HG02588 (cell line): ENCODE data around the gene SLC4A5.
"Not testable (repeated sequence)": the region's sequence is repeated elsewhere in the genome, so short reads cannot be mapped to it uniquely, and the experiment has no call there.

Experiments used
- ATAC-seq: cut with Tn5 transposase; IDR thresholded peaks from one replicate; pipeline ENCODE4 v1.9.1; 2021; ENCODE audit warnings: mild to moderate bottlenecking, moderate library complexity; ENCODE audit not compliant: unreplicated experiment

SLC4A5 gene

DNA sequence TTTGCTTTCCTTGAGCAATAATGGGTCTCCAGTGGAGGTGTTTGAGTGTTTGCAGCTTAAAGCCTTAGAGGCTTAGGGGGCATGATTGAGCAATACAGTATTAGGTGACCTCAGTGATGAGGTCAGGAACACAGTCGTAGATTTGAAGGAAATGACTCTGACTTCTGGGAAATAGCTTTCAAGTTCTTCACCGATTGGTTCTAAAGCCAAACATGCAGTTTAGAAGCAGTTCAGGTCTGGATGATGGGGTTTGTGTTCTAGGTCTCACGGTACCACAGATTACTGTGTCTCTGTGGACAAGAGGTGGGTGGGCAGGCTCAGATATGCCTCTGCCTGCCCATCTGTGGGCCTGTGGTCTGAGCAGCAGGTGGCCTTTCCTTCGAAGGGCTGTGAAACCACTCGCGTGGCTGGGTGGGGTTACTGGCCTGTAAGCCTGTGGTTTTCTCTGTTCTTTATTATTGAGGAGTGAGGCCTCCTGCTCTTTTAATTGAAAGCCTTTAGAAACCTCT lies 137.0 kb downstream of the SLC4A5 start:
- ATAC-seq: peak; percentile 65

DNA sequence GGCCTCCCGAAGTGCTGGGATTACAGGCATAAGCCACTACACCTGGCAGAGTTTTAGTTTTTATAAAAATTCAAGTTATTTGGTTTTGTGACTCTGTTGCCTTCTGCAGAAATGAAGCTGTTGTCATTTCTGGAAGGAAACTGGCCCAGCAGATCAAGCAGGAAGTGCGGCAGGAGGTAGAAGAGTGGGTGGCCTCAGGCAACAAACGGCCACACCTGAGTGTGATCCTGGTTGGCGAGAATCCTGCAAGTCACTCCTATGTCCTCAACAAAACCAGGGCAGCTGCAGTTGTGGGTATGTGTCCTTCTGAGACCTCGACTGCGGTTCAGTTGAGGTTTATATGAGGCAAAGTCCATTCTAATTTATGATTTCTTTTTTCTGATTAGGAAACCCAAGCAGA lies 137.6 kb downstream of the SLC4A5 start:
- no peak for ATAC-seq

DNA sequence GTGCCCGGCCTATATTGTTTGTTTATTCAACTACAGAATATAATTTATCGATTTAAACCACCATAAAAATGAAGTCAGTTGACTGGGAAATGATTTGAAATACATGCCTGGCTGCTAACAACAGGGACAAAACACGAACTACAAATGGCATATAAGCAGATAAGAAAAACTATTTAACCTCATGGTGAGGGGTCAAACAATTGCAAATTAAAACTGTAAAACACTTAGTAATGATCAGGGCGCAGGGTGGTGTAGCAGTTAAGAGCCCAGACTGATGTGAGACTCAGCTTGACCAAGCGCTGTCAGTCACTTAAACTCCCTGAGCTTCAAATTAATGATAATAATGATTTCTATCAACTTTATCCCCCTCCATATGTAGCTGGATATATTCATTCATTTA lies 138.1 kb downstream of the SLC4A5 start:
- no peak for ATAC-seq

DNA sequence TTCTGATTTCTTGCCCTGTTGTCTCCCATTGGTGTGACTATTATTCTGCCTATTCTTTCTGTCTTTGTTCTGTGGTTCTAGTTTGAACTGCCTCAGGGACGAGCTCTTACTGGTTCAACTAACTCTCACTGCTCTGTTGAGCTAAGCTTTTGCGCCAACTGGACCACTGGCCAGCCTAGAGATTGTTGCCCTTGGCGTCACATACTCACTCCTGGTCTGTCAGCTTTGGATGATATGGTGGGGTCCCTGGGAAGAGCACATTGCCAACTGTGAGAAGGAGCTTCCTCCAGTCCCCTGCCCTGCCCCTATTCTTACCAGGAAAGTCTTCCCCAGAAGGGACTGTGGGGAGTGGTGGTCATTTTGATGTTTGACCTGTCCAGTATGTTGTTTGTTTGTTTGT lies 138.8 kb downstream of the SLC4A5 start:
- no peak for ATAC-seq

DNA sequence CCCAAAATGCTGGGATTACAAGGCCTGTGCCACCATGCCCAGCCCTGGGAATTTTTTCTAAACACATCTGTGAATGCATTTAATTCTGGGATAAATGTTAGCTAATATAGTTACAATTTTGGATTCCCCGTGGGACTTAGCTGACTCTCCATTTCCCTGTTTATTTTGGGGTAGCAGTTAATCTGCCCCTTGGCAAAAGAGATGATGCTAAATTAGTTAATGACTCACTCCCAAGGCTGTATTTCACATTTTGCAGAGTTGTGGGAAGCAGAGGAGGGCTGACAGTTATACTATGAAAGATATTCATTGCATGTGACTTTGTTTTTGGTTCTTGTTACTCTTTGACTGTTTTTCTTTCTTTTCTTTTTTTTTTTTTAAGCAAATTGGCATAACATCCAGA lies 141.6 kb downstream of the SLC4A5 start:
- no peak for ATAC-seq

DNA sequence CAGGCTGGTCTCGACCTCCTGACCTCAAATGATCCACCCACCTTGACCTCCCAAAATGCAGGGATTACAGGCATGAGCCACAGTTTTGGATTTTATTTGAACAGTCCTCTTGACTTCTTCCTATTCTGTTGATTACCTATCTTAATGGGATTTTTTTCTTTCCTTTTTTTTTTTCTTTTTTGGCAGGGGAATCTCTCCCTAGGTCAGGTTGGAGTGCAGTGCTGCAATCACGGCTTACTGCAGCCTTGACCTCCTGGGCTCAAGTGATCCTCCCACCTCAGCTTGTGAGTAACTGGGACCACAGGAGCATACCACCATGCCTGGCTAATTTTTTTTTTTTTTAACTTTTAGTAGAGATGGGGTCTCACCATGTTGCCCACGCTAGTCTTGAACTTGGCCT lies 142.0 kb downstream of the SLC4A5 start:
- ATAC-seq: no peak

DNA sequence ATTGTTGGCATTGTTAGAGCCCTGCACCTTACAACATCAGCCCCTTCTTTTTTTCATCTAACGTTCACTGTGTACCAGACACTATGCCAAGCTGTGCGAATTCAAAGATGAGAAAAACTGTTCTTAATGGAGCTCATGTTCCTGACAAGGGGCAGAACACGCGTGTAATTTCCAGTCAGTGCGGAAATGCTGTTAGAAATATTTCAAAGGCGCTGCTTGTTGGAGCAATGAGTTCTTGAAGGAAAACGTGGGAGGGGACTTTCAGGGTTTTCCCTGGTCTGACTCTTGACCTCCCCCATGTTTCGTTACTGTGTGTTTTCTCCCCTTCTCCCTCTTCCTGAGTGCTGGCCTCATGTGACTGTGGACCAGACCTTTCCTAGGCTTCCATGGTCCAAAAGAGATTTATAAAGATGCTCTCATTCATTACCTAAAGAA lies 143.3 kb downstream of the SLC4A5 start:
- ATAC-seq: no peak

DNA sequence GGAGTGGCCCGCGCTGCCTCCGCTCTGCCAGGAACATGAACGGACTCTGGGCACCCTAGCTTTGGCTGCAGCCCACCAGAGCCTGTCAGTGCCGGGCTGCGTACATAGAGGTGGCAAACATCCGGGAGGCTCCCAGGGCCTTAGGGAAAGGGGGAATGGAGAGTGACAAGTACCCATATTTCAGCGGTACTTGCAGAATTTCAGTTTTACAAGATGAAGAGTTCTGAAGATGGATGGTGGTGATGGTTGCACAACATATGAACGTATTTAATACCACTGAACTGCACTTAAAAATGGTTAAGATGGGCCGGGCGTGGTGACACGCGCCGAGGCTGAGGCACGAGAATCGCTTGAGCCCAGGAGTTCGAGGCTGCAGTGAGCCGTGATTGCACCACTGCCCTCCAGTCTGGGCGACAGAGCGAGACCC lies 143.9 kb downstream of the SLC4A5 start:
- no peak for ATAC-seq

DNA sequence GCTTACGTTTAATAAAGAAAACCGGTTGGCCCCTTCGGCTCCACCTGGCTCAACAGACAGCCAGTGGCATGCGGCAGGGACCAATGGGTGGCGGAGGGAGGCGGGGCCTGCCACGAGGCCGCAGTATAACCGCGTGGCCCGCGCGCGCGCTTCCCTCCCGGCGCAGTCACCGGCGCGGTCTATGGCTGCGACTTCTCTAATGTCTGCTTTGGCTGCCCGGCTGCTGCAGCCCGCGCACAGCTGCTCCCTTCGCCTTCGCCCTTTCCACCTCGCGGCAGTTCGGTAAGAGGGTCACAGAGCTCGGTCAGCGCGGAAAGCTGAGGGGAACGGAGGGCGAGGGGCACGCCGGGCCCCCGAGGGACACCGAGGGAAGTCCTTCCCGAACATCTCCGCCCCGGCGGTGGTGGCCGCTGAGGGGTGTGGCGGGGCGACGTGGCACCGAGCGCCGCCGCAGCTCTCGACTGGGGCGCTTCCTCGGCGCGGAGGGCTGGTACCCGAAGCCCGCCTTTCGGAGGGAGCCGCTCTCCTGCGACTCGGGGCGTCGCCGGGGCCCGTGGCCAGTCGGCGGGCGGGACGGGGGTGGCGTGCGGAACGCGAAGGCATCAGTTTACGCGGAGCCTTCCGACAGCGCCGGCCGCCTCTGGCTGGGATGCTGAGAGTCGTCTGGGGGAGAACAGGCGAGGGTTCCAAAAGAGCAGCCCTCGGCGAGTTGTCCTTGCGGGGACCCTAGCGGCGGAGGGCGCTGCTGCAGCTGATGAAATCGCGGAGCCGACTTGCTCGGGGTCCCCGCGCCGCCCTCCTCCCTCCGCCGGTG lies 144.5 kb downstream of the SLC4A5 start, which contains the start of gene MTHFD2:
MTHFD2 (plus strand) TSS at position 155 of the 814 bp plus-strand sequence; CDS start at position 182, 27 bp downstream.
- ATAC-seq: peak; percentile 91

DNA sequence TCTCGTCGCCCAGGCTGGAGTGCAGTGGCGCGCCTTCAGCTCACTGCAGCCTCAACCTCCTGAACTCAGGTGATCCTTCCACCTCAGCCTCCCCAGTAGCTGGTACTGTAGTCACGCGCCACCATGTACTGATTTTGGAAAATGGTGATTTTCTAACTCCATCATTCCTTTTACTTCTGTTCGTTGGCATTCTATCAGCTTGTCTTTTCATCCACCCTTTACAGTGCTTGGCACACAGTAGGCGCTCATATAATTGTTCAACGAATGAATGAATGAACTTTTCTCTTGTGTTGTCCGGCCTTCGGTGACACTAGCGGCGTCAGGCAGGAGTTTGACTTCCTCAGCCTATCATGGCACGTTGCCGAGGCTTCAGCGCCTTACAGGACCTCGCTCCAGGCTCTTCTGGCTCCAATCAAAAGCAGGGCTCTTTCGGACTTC lies 145.2 kb downstream of the SLC4A5 start:
- no peak for ATAC-seq

DNA sequence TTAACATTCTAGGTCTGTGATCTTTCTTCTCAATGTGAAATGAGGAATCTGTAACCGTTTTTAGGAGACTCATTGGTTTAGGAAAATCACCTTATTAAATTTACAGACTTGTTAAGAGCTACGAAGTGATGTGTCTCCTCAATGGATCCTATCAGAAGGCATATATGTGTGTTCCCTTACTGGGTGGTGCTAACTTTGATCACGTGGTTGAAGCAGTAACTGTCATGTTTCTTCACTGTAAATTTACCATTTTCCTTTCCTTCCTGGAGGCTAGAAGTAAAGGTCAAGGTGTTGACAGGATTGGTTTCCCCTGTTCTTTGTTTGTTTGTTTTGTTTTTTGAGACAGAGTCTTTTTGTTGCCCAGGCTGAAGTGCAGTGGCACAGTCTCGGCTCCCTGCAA lies 146.2 kb downstream of the SLC4A5 start:
- ATAC-seq: no peak

DNA sequence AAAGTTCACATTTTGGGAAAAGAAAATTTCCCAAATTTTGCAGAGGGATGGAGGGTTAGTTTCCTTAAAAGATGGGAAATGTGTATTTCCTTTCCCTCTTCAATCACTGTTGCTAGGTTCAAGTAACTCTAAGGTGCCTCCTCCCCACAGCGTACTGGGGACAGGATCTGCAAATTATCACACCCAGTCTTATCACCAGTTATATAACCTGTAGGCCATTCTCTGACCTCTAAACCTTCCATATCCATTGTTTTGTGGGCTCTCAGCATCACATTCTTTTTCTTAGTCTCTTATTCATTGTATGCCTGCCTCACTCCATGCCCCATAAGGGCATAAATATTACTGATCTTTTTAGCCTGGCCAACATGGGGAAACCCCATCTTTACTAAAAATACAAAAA lies 148.4 kb downstream of the SLC4A5 start:
- ATAC-seq: no peak

DNA sequence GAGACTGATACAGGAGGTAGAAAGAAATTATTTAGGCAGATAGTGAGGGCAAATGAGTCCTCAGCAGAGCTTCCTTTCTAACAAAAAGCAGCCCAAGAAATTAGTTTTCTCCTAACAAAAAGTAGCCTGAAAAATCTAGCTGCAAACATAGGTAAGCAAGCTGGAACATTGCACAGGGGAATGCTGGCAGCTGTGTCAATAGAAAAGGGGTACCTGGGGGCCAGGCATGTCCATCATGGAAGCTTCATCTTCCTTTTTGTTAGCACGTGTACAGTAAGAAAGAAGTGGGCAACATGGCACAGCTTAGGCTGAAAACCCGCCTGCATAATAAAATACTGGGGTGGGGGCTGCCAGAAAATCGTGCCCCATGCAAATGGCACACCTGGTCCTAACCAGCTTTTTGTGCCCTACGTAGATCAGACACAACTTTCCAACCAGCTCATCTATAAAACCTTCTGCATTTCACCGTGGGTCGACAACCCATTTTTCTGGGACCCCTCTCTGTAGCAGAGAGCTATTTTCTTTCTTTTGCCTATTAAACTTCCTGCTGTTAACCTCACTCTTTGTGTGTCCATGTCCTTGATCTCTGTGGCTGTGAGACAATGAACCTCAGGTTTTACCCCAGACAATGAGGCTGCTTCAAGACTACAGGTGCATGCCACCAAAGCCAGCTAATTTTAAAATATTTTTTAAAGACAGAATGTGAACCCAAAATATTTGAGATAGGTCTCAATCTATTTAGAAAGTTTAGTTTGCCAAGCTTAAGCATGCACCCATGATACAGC lies 151.4 kb downstream of the SLC4A5 start:
- ATAC-seq: no peak

DNA sequence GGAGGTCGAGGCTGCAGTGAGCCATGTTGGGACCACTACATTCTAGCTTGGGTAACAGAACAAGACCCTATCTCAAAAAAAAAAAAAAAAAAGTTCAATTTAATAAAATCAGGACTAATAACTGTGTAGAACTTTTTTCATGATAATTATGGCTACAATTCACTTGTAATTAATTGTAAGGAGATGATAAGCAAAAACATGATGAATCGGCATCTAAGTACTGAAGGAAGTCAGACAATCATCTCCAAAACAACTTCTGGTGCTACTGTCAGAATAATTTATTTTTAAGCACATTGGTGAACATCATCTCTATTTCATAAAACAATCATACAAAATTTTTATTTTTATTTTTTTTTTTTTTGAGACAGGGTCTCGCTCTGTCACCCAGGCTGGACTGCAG lies 154.5 kb downstream of the SLC4A5 start:
- ATAC-seq: no peak

DNA sequence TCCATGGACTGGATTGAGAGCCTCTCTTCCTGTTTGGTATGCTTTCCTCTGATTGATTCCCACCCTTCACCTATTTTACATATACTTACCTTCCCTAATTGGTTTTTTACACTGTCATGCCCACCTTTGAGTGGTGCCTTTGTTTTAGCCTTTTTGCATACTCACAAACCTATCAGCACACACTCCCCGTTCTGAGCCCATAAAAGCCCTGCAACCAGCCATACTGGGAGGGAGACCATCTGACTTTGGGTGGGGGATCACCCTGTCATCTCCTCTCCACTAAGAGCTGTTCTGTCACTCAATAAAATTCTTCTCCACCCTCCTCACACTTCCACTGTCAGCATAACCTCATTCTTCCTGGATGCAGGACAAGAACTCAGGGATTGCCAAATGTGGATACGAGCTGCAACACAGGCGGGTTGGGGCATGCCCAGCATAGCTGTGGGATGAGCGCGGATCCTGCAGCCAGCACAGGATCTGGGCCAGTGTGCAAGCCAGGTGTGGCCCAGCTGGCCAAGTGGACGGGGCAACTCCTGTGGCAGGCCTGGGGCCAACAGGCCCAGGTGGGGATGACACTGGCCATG lies 155.1 kb downstream of the SLC4A5 start:
- no peak for ATAC-seq

DNA sequence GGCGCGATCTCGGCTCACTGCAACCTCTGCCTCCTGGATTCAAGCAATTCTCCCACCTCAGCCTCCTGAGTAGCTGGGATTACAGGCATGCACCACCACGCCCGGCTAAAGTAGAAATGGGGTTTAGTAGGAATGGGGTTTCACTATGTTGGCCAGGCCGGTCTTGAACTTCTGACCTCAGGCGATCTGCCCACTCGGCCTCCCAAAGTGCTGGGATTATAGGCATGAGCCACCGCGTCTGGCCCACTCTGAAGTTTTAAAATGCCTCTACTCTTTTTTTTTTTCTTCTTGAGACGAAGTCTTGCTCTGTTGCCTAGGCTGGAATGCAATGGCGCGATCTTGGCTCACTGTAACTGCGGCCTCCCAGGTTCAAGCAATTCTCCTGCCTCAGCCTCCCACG lies 156.5 kb downstream of the SLC4A5 start:
- not testable (repeated sequence) for ATAC-seq

DNA sequence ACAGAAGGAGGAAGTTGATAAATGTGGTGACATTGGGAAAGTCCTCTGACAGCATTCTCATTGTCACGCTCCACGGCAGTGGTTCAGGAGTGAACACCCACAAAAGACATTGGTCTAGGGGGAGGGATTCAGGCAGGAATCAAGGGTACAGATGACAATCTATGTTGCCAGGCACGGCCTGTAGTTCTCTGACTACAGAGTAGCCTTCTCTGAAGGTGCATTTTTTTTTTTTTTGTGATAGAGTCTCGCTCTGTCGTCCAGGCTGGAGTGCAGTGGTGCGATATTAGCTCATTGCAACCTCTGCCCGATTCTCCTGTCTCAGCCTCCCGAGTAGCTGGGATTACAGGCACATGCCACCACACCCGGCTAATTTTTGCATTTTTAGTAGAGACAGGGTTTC lies 157.2 kb downstream of the SLC4A5 start:
- peak; percentile 49 for ATAC-seq

DNA sequence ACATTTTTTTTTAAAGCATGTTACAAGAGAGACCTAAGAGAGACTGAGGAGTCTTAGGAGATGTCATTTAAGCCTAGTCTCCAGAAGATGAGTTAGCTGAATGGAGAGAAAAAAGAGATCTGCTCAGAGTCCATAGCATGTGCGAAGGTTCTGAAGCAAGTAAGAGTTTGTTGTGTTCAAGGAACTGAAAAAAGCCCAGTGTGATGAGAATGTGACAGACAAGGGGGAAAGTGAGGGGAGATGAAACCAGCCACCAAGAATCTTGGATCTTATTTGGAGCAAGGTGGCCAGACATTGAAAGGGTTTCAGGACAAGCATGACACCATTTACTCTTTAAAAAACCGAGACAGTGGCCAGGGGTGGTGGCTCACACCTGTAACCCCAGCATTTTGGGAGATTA lies 159.3 kb downstream of the SLC4A5 start:
- ATAC-seq: no peak

DNA sequence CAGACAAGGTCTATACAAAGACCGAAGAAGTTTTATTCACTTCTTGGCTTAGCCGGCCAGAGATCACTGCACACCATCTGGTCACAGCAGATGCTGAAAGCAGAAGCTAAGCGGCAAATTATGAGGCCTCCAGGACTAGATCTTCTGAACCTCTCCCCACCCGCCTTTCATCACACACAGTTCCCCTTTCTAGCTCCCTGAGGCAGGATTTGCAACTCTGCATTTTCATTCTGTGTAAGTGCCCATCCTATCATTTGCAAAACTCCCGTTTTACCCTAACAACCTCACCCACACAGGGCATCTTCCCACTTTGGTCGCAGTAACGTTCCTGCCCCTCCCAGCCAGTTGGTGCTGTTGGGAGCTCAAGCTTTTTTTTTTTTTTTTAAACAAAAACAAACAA lies 161.5 kb downstream of the SLC4A5 start:
- ATAC-seq: peak; percentile 27

DNA sequence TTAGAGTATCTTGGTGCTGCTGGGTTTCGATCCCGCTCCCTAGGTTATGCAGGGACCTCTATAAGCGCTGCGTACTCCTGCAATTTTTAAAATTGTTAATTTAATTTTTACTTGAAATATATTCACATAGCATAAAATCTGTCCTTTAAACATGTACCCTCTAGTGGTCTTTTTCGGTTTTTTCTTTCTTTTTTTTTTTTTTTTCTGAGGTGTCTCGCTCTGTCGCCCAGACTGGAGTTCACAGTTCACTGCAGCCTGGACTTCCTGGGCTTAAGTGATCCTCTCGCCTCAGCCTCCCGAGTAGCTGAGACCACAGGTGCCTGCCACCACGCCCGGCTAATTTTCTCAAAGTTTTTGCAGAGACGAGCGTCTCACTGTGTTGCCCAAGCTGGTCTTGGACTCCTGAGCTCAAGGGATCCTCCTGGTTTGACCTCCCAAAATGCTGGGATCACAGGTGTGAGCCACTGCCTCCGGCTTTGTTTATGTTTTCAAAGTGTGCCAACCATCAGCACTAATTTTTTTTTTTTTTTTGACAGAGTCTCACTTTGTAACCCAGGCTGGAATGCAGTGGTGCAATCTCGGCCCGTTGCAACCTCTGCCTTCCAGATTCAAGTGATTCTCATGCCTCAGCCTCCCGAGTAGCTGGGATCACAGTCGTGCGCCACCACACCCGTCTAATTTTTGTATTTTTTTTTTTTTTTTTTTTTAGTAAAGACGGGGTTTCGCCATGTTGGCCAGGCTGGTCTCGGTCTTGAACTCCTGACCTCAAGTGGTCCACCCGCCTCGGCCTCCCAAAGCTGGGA lies 164.0 kb downstream of the SLC4A5 start:
- peak; percentile 5 for ATAC-seq
